LNCAP (cell line): ENCODE data around the gene BLCAP.

ENCODE experiments used
- CTCF ChIP-seq: fragments of 450-650 bp; IDR thresholded peaks from 2 replicates; pipeline ENCODE4 v1.5.1; 2017; ENCODE audit warnings: mild to moderate bottlenecking

Gene BLCAP

GRCh38 chr20:37529968-37530600 lies 2.4 kb upstream of the BLCAP start:
- no peak for TF ChIP-seq CTCF

GRCh38 chr20:37529214-37529967 lies 1.7 kb upstream of the BLCAP start:
- TF ChIP-seq CTCF, result no peak

- no peak for TF ChIP-seq CTCF
Observed at GRCh38 chr20:37528446-37529213, 954 bp upstream of the BLCAP start.

GRCh38 chr20:37526839-37527637 lies 638 bp downstream of the BLCAP start:
- TF ChIP-seq CTCF, result no peak

- TF ChIP-seq CTCF, result no peak
Observed at GRCh38 chr20:37526238-37526838, 1.3 kb downstream of the BLCAP start.

GRCh38 chr20:37525810-37526209 lies 1.9 kb downstream of the BLCAP start:
- no peak for TF ChIP-seq CTCF
